Naive thymus-derived CD4-positive, alpha-beta T cell (primary cell): ENCODE measurements around the gene CBLB. TPM values are rescaled to one million over a fixed set of nuclear protein-coding genes. Genes with fewer than 3 reads are reported as not detected.
A peak's percentile ranks its signal among the peaks of the same experiment; 100 is the strongest.

Experiments
- ATAC-seq: fragments of 150-1000 bp; cut with Tn5 transposase; 2 replicates; pipeline ENCODE4 v1.10.0; 2021; ENCODE audit warnings: mild to moderate bottlenecking, moderate library complexity
- CTCF ChIA-PET: fragments of 350-600 bp; sonication (Branson Sonifier 250); formaldehyde crosslinking; loops from one replicate; lab custom pipeline; 2021; ENCODE audit warnings: antibody characterized with exemption; lab: Charles Lee
- POLR2A ChIA-PET: fragments of 350-600 bp; sonication (Branson Sonifier 250); formaldehyde crosslinking; loops from one replicate; lab custom pipeline; 2021; ENCODE audit warnings: antibody characterized with exemption, inconsistent platforms; lab: Charles Lee
- DNase-seq, 9 donors: peaks; one replicate each; pipeline versions ENCODE4 v3.0.0 to v3.0.0-alpha.2; 2020 to 2022; ENCODE audit warnings: mixed read lengths in 1 of 9
- H3K27ac ChIP-seq: one replicate; pipeline ENCODE4 v1.7.0; 2013; ENCODE audit warnings: mild to moderate bottlenecking, low read depth, low read length, moderate library complexity
- H3K27me3 ChIP-seq, 2 donors: one replicate each; pipeline ENCODE4 v1.7.0; 2013; ENCODE audit warnings: low read length in 2 of 2, mild to moderate bottlenecking in 2 of 2, moderate library complexity in 2 of 2; ENCODE audit not compliant: control insufficient read depth in 2 of 2, insufficient read depth in 2 of 2
- H3K36me3 ChIP-seq, 3 experiments: 1 replicate in 2 of 3; 2 replicates in 1 of 3; pipeline ENCODE4 v1.7.0; 2013; ENCODE audit warnings: low read length in 3 of 3, mild to moderate bottlenecking in 3 of 3, moderate library complexity in 1 of 3; ENCODE audit not compliant: insufficient read depth in 3 of 3, control insufficient read depth in 2 of 3
- H3K4me1 ChIP-seq, 2 donors: one replicate each; pipeline ENCODE4 v1.7.0; 2013; ENCODE audit warnings: low read length in 2 of 2, mild to moderate bottlenecking in 2 of 2, moderate library complexity in 1 of 2; ENCODE audit not compliant: control insufficient read depth in 2 of 2, insufficient read depth in 2 of 2
- H3K4me3 ChIP-seq: 2 replicates; pipeline ENCODE4 v1.7.0; 2013; ENCODE audit warnings: mild to moderate bottlenecking, low read length
- H3K9me3 ChIP-seq, 3 experiments: 1 replicate in 2 of 3; 2 replicates in 1 of 3; pipeline ENCODE4 v1.7.0; 2013; ENCODE audit warnings: low read length in 3 of 3; ENCODE audit not compliant: control insufficient read depth in 2 of 3
- H3K27ac Mint-ChIP-seq, 9 donors: one replicate each; pipeline ENCODE4 v1.8.0; 2020 to 2022; ENCODE audit warnings: mixed read lengths in 9 of 9, mild to moderate bottlenecking in 8 of 9, moderate library complexity in 5 of 9, inconsistent platforms in 2 of 9
- H3K27me3 Mint-ChIP-seq, 5 donors: one replicate each; pipeline ENCODE4 v1.8.0; 2021 to 2022; ENCODE audit warnings: mixed read lengths in 5 of 5, mild to moderate bottlenecking in 1 of 5
- H3K36me3 Mint-ChIP-seq, 5 donors: one replicate each; pipeline ENCODE4 v1.8.0; 2020 to 2022; ENCODE audit warnings: mixed read lengths in 5 of 5, mild to moderate bottlenecking in 3 of 5, inconsistent platforms in 1 of 5
- H3K4me1 Mint-ChIP-seq, 7 donors: one replicate each; pipeline ENCODE4 v1.8.0; 2020 to 2022; ENCODE audit warnings: mixed read lengths in 7 of 7, mild to moderate bottlenecking in 3 of 7, inconsistent platforms in 1 of 7
- H3K4me3 Mint-ChIP-seq, 10 donors: one replicate each; pipeline ENCODE4 v1.8.0; 2020 to 2022; ENCODE audit warnings: mild to moderate bottlenecking in 10 of 10, mixed read lengths in 10 of 10, moderate library complexity in 6 of 10, inconsistent platforms in 2 of 10
- H3K9me3 Mint-ChIP-seq, 11 donors: one replicate each; pipeline ENCODE4 v1.8.0; 2020 to 2022; ENCODE audit warnings: mixed read lengths in 11 of 11, mild to moderate bottlenecking in 4 of 11, inconsistent platforms in 1 of 11, moderate library complexity in 1 of 11
- intact Hi-C, 2 donors: fragments of 100-400 bp; cut with micrococcal nuclease; formaldehyde crosslinking; loops; one replicate each; pipeline ENCODE4 v1.15.1; 2023
- polyA plus RNA-seq, 2 donors: library from polyadenylated mRNA; unstranded; fragments of 300-500 nt; fragmentation: Illumina TruSeq; gene quantifications; one replicate each; pipeline ENCODE4 v1.2.3, GENCODE V29; 2021
- total RNA-seq, 6 experiments: library from RNA in 5 of 6; stranded (reverse) in 5 of 6; gene quantifications; 1 replicate in 5 of 6; 2 replicates in 1 of 6; pipeline ENCODE4 v1.2.3 and lab custom pipeline; 2021 to 2026

CBLB gene
- total and polyA plus RNA-seq, 7 experiments from 2014 or later = 22.4 to 135 (median 97.8) TPM

GRCh38 chr3:105653868-105654267 is 214.9 kb downstream of the CBLB start:
- DNase-seq (no peak), ATAC-seq (peak; percentile 20)
- H3K9me3 ChIP-seq = no peaks in the 10 kb centered on the region
- Mint-ChIP-seq H3K36me3 (peaks cover 5 to 19% (median 10%) of the 10 kb centered on the region in 5 donors), H3K27me3 (peaks cover 0 to 6% (median 0%) of the 10 kb centered on the region in 5 donors), H3K4me1 (peaks cover 0 to 10% (median 0%) of the 10 kb centered on the region in 7 donors), H3K4me3 (no peak overlapping the region), H3K27ac (no peak overlapping the region), H3K9me3 (no peaks in the 10 kb centered on the region)
- H3K27me3 ChIP-seq = no peaks in the 10 kb centered on the region
- no peak overlapping the region for H3K4me3 ChIP-seq
- CTCF ChIA-PET = no interaction called here
- POLR2A ChIA-PET = no interaction called here
- intact Hi-C loops = no loop called here
- no peak overlapping the region for H3K27ac ChIP-seq
- H3K36me3 ChIP-seq = peaks cover 0 to 3% (median 0%) of the 10 kb centered on the region in 3 experiments
- H3K4me1 ChIP-seq = no peaks in the 10 kb centered on the region

- Mint-ChIP-seq H3K4me1 (peaks cover 0 to 7% (median 0%) of the 10 kb centered on the region in 7 donors), H3K4me3 (no peak overlapping the region), H3K27ac (peak overlapping the region in 1 of 9 donors; percentile 62), H3K27me3 (peaks cover 0 to 8% (median 0%) of the 10 kb centered on the region in 5 donors), H3K9me3 (no peaks in the 10 kb centered on the region), H3K36me3 (peaks cover 2 to 13% (median 4%) of the 10 kb centered on the region in 5 donors)
- ATAC-seq = no peak
- ChIA-PET CTCF (no interaction called here), POLR2A (no interaction called here)
- DNase-seq = no peak
- Histone ChIP-seq H3K4me3 (no peak overlapping the region), H3K9me3 (no peaks in the 10 kb centered on the region), H3K27me3 (no peaks in the 10 kb centered on the region), H3K4me1 (no peaks in the 10 kb centered on the region), H3K36me3 (no peaks in the 10 kb centered on the region), H3K27ac (no peak overlapping the region)
- intact Hi-C loops = no loop called here
These were observed 215.6 kb downstream of the CBLB start for GRCh38 chr3:105653166-105653565.

GRCh38 chr3:105649480-105649879 is 219.3 kb downstream of the CBLB start:
- ChIA-PET CTCF (no interaction called here), POLR2A (no interaction called here)
- no peak overlapping the region for H3K27ac Mint-ChIP-seq
- no peaks in the 10 kb centered on the region for H3K36me3 ChIP-seq
- H3K4me1 ChIP-seq = no peaks in the 10 kb centered on the region
- no peaks in the 10 kb centered on the region for H3K9me3 ChIP-seq
- H3K27ac ChIP-seq = no peak overlapping the region
- ATAC-seq (no peak), DNase-seq (no peak)
- H3K27me3 Mint-ChIP-seq = peaks cover 0 to 8% (median 1%) of the 10 kb centered on the region in 5 donors
- intact Hi-C loops = no loop called here
- H3K4me3 ChIP-seq = no peak overlapping the region
- no peak overlapping the region for H3K4me3 Mint-ChIP-seq
- H3K27me3 ChIP-seq = no peaks in the 10 kb centered on the region
- H3K36me3 Mint-ChIP-seq = peaks cover 0 to 3% (median 0%) of the 10 kb centered on the region in 5 donors
- H3K4me1 Mint-ChIP-seq = peaks cover 0 to 1% (median 0%) of the 10 kb centered on the region in 7 donors
- no peaks in the 10 kb centered on the region for H3K9me3 Mint-ChIP-seq

- Histone ChIP-seq H3K36me3 (no peaks in the 10 kb centered on the region), H3K27ac (no peak overlapping the region), H3K4me3 (no peak overlapping the region), H3K4me1 (no peaks in the 10 kb centered on the region), H3K9me3 (no peaks in the 10 kb centered on the region), H3K27me3 (no peaks in the 10 kb centered on the region)
- Mint-ChIP-seq H3K9me3 (peaks cover 0 to 6% (median 0%) of the 10 kb centered on the region in 11 donors), H3K27ac (no peak overlapping the region), H3K27me3 (peaks cover 0 to 8% (median 5%) of the 10 kb centered on the region in 5 donors), H3K4me3 (no peak overlapping the region), H3K4me1 (peaks cover 0 to 1% (median 0%) of the 10 kb centered on the region in 7 donors), H3K36me3 (peaks cover 0 to 6% (median 0%) of the 10 kb centered on the region in 5 donors)
- POLR2A ChIA-PET = no interaction called here
- ATAC-seq = no peak
- intact Hi-C loops = no loop called here
- no peak for DNase-seq
- CTCF ChIA-PET = no interaction called here
These were observed 221.8 kb downstream of the CBLB start for GRCh38 chr3:105647047-105647446.

- no peak overlapping the region for H3K4me3 Mint-ChIP-seq
- CTCF ChIA-PET = interaction anchor here (0.7 kb wide), 1 partner anchor 9 kb away, joined by 3 read pairs; no protein-coding TSS in a partner anchor
- no peaks in the 10 kb centered on the region for H3K36me3 ChIP-seq
- peaks cover 0 to 5% (median 0%) of the 10 kb centered on the region in 5 donors for H3K27me3 Mint-ChIP-seq
- no peaks in the 10 kb centered on the region for H3K27me3 ChIP-seq
- no peak overlapping the region for H3K27ac Mint-ChIP-seq
- POLR2A ChIA-PET = no interaction called here
- DNase-seq (no peak), ATAC-seq (no peak)
- peaks cover 0 to 7% (median 0%) of the 10 kb centered on the region in 5 donors for H3K36me3 Mint-ChIP-seq
- no peaks in the 10 kb centered on the region for H3K4me1 ChIP-seq
- H3K4me1 Mint-ChIP-seq = peaks cover 0 to 2% (median 0%) of the 10 kb centered on the region in 7 donors
- no peak overlapping the region for H3K27ac ChIP-seq
- peaks cover 0 to 10% (median 0%) of the 10 kb centered on the region in 11 donors for H3K9me3 Mint-ChIP-seq
- H3K9me3 ChIP-seq = no peaks in the 10 kb centered on the region
- intact Hi-C loops = no loop called here
- H3K4me3 ChIP-seq = no peak overlapping the region
These were observed 229.7 kb downstream of the CBLB start for GRCh38 chr3:105639131-105639530.

GRCh38 chr3:105634708-105635107 is 234.1 kb downstream of the CBLB start:
- Mint-ChIP-seq H3K36me3 (no peaks in the 10 kb centered on the region), H3K9me3 (no peaks in the 10 kb centered on the region), H3K4me3 (no peak overlapping the region), H3K27me3 (no peaks in the 10 kb centered on the region), H3K4me1 (no peaks in the 10 kb centered on the region), H3K27ac (no peak overlapping the region)
- Histone ChIP-seq H3K27me3 (no peaks in the 10 kb centered on the region), H3K27ac (no peak overlapping the region), H3K36me3 (no peaks in the 10 kb centered on the region), H3K9me3 (no peaks in the 10 kb centered on the region), H3K4me3 (no peak overlapping the region), H3K4me1 (no peaks in the 10 kb centered on the region)
- ATAC-seq (no peak), DNase-seq (no peak)
- POLR2A ChIA-PET = no interaction called here
- intact Hi-C loops = no loop called here
- CTCF ChIA-PET = no interaction called here

GRCh38 chr3:105629718-105630117 is 239.1 kb downstream of the CBLB start:
- Mint-ChIP-seq H3K36me3 (no peaks in the 10 kb centered on the region), H3K9me3 (peaks cover 0 to 2% (median 0%) of the 10 kb centered on the region in 11 donors), H3K4me3 (no peak overlapping the region), H3K4me1 (no peaks in the 10 kb centered on the region), H3K27ac (no peak overlapping the region), H3K27me3 (no peaks in the 10 kb centered on the region)
- DNase-seq (no peak), ATAC-seq (no peak)
- Histone ChIP-seq H3K4me1 (no peaks in the 10 kb centered on the region), H3K36me3 (no peaks in the 10 kb centered on the region), H3K27me3 (no peaks in the 10 kb centered on the region), H3K9me3 (no peaks in the 10 kb centered on the region), H3K27ac (no peak overlapping the region), H3K4me3 (no peak overlapping the region)
- ChIA-PET CTCF (no interaction called here), POLR2A (interaction anchor here (0.6 kb wide), 1 partner anchor 9 kb away, joined by 3 read pairs; no protein-coding TSS in a partner anchor)
- intact Hi-C loops = loop anchor here in 1 of 2 donors (10.0 kb wide), 1 partner anchor 585 kb away; no protein-coding TSS in a partner anchor
